GM18511 (cell line): Measurements from ENCODE around the gene SMIM34.
A peak's percentile ranks its signal among the peaks of the same experiment; 100 is the strongest.
"Not testable (repeated sequence)": the region's sequence is repeated elsewhere in the genome, so short reads cannot be mapped to it uniquely, and the experiment has no call there.

Source experiments
- ATAC-seq: cut with Tn5 transposase; IDR thresholded peaks from one replicate; pipeline ENCODE4 v1.9.1; 2021; ENCODE audit warnings: mild to moderate bottlenecking, moderate library complexity; ENCODE audit not compliant: unreplicated experiment

The SMIM34 gene, protein sequence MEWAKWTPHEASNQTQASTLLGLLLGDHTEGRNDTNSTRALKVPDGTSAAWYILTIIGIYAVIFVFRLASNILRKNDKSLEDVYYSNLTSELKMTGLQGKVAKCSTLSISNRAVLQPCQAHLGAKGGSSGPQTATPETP

DNA sequence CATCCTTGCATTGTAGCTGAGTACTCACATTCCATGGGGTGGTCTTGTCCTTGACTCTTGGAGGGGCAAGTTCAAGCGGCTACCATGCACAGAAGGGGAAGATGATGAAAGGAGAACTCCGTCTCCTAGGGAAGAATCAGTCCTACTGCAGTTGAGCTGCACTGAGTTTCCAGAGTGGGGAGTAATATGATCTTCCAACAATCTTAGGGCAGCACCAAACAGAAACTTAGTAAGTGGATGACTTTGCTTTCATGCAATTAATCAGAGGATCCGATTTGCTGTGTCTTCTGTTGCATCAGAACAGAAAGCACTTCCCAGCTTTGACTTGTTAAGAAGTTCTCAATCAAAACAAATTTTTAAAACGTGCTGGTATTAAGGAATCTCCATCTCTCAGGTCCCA, at the start of gene SMIM34:
TSS of gene SMIM34 (minus strand) at position 147 of the 400 bp plus-strand sequence. CDS start at position 35, 112 bp downstream.
- not testable (repeated sequence) for ATAC-seq

DNA sequence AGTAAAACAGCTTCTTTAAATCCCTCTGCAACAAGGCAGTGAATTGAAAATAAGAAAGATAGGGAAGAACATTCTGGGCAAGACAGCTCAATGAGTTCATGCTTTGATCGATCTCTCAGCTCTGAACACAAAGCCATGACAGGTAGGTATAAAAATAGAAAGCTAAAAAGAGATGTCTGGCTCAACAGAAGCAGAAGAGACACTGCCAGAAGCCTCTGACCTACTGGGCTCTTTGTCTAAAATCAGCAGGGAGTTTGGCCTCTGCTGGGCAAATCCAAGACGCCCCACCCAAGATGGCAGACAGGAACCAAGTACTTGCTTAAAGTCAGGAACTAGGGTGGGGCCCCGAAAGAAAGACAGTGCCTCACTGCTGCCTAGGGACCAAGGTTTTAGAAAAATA, 43.6 kb upstream of the SMIM34 start:
- not testable (repeated sequence) for ATAC-seq

DNA sequence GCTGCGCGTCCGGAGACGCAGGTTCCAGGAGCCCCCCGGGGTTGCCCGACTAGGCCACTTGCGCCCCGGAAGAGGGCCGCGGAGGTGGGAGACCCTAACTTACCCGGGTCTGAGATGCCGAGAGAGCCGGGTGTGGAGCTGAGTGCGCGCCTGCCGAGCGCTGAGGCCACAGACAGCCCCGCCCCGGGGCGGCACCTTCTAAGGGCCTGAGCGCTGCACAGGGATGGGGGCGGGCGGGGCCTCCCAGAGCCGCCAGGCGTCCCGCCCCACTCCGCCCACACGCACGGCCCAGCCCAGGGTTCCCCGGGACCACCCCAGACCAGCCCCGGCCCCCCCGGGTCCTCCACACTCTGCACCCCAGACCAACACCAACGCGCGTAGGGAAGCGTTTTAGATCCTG, 35.7 kb upstream of the SMIM34 start:
- ATAC-seq: not testable (repeated sequence)

DNA sequence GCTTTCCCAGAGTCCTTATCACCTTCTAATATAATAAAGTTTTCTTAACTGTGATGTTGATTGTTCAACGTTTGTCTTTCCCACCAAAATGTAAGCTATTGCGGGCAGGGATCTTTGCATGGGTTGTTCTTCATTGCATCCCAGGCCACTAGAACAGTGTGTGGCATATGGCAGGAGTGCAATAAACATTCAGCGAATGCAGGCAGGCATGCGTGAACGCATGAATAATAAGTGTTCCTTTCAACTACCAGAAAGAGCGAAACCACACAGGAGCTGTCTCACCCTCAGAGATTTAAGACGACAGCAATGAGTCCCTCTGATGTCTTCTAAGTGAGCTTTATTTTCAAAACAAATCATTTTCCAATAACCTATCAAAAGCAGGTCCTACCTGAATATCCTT, 34.5 kb upstream of the SMIM34 start:
- ATAC-seq: not testable (repeated sequence)

DNA sequence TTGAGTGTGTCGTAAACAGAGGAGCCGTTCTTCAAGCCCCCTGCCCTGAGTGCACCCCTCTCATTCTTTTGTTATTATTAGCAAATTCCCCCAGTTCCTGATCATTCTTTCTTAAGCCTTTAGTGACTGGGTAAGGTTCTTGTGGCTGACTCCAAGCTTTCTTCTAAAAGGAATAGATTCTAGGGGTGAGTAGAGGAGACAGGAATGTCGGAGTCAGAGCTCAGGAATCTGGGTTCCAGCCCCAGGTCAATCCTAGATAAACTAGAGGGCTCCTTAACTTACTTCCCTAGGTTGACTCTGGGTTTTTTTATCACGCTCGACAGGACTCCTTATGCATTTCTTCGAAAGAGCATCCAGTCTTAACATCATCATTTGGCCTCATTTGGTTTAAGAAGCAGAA, 32.4 kb upstream of the SMIM34 start:
- not testable (repeated sequence) for ATAC-seq

DNA sequence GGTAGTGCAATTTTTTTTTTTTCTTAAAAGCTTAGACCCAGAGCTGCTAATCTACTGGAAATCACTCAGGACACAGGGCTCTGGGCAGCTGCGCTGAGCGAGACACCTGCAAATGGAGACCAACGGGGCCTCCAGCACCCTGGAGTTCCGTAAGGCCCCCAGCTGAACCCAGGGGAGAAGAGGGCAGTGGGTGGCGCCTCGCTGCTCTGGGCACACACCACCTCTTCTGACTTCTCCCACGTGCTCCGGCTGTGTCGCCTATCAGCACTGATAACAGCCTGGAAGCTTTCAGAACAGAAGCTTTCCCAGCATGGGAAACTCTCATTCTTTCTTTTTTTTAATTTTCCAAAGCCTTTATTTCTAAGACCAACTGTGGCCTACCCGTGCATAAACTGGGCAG, 31.9 kb upstream of the SMIM34 start:
- not testable (repeated sequence) for ATAC-seq

DNA sequence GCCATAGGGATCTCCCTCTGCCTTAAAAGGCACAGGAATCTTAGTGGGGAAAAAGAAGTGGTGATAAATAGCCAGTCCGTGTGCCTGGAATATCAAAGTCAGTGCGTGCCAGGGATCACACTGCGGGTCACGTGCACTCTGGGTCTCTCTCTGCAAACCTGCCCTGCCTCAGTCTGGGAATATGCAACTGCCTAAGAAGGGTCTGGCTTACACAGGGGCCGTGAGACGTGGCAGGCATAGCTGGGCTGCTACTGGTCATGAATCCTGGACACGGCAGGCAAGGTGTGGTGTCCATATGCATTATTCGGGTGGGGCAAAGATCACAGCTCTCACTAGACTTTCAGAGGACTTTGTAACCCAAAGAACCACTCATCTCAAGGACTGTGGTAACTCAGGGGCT, 23.3 kb upstream of the SMIM34 start:
- not testable (repeated sequence) for ATAC-seq

DNA sequence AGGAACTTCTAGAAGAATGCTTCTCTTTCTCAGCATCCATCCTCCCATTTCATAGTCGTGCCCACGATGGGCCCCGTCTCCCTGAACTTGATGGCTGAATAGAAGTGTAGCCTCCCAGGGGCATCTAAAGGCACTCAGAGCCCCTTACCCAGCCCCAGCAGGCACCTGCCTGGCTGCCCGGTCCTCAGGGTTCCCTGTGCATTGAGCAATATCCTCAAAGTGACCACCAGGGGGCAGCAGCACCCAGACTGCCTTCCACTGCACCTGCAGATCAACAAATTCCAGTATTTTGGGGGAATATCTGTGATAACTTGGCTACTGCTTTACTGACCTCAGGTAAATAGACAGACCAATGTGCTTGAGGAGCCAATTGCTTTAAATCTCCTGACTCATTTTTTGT, 19.7 kb upstream of the SMIM34 start:
- not testable (repeated sequence) for ATAC-seq

DNA sequence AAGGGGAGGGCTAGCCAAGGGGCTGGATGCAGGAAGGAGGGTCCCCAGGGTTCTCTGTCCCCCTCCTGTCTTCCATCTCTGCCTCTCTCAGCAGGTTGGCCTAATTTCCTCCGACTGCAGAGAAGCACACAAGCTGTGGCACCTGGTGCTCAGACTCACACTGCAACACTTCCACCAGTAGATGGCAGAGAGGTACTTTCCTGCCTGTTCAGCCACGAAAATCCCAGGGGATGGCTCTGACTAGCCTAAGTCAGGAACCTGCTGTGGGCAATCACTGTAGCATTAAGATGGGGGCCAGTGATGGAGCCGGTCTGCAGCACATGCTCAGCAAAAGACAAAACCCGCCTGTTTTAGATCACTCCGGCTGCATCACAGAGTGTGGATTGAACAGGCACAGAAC, 6.0 kb upstream of the SMIM34 start:
- ATAC-seq: not testable (repeated sequence)

DNA sequence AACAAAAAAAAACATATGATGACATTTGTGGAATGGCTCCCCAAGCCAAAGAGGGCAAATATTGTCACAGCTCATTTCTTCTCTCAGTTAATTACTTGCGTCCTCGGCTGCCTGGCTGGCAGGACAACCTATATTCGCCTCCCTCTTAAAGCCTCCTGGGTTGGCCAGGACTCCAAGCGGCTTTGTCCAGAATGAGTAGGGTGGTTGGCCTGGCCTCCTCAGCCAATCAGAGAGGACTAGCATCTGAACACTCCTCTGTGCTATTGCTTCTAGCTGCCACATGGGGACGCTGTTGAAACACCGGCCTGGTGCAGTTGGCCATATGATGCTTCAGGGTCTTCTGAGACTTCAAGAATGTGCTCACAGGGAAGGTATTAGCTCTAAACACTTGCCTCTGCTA, 4.7 kb upstream of the SMIM34 start:
- not testable (repeated sequence) for ATAC-seq

DNA sequence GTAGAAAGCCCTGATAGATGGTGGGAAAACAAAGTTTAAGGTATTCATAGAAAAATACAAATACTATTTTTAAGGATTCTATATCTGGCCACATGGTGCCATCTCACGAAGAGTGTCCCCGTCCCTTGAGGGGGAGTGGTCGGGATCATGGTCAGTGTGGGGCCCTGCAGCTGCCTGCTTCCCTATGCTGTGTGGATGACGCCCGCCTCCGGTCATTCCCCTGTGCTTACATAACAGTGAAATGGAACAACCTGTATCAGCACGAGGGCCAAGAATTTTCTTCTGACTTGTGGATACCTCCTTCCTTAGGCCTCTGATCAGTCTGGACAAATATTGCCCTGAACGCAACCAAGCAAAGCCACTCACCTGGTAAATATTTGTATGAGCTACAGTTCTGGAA, 3.6 kb upstream of the SMIM34 start:
- ATAC-seq: not testable (repeated sequence)

DNA sequence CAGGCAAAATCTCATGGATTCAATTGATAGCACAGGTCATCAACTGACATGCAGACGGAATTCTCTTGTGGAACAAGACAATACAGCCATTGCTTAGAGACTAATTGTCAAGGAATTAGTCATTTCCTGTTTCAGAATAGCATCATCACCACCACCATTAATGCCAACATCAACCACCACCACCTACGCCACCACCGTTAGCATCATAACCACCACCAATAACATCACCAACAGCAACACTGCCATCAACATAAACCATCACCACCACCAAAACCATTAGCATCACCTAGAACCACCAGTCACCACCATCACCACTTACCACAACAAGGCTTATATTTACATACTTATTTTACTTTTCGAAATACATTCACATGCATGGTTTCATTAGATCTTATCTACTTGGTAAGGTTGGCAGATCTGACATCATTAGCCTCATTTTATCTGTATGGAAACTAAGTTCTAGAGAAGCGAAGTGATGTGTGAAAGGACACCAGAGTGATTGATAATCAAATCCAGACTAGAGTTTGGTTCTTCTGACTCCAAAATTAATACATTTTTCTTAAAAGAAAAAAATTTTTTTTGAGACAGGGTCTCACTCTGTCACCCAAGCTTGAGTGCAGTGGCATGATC, 6.2 kb downstream of the SMIM34 start:
- not testable (repeated sequence) for ATAC-seq

DNA sequence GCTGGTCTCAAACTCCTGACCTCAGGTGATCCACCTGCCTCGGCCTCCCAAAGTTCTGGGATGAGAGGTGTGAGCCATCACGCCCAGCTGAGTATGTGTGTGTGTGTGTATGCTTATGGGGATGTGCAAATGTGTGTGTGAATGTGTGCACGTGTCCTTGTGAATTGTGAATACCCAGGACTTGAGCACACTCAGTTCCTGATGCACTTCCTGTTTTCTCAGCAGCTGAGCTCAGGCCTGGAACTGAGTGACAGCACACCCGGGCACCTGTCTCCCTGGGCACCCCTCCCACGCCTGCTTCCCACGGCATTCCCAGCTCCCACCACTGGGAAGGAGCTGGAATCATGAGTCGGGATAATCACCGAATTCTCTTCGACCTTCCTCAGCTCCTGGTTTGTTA, 16.5 kb downstream of the SMIM34 start:
- not testable (repeated sequence) for ATAC-seq

DNA sequence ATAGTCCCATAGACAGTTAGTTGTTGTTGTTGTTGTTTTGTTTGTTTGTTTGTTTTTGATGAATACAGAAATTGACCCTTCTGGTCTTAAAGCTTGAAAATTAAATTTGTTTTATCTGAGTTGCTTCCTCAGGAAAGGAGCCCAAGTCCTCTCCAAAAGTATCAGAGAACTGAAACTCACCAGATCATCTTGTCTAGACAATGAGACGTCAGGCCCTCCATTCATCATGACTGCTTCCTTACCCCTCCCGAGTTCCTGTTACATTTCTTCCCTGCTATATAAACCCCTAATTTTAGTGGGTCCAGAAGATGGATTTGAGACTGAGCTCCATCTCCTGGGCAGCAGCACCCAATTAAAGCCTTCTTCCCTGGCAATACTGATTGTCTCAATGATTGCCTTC, 17.1 kb downstream of the SMIM34 start:
- not testable (repeated sequence) for ATAC-seq

DNA sequence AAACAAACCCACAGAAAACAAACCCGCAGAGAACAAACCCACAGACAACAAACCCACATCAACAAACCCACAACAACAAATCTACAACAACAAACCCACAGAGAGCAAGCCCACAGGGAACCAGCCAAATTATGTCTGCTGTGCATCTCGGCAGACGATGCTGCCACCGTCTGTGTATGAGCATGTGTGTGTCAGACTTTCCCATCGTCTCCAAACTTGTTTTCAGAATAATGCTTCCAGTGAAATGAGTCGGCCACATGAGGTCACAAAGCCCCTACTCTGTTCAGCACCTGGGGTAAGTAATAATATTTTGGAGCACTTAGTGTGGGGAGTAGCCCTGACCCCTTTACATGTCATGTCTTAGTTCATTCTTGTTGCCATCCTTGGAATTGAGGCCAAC, 17.6 kb downstream of the SMIM34 start:
- not testable (repeated sequence) for ATAC-seq

DNA sequence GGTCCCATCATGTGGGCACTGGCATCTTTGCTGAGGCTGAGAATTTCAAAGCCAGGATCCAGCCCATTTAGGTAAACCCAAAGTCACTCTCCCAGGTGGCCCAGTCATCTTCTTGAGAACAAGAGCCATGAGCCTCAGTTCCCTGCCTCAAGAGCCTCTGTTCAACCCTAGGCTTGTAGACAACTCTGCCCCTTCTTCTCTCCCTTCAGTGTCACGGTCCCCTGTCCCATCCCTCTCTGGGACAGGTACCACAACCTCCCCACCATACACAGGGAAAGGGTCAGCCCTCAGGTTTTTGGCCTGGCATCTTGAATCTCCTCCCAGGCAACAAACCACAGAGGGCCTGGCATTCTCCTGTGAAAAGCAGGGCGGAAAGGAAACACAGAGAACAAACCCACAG, 18.1 kb downstream of the SMIM34 start:
- ATAC-seq: not testable (repeated sequence)

DNA sequence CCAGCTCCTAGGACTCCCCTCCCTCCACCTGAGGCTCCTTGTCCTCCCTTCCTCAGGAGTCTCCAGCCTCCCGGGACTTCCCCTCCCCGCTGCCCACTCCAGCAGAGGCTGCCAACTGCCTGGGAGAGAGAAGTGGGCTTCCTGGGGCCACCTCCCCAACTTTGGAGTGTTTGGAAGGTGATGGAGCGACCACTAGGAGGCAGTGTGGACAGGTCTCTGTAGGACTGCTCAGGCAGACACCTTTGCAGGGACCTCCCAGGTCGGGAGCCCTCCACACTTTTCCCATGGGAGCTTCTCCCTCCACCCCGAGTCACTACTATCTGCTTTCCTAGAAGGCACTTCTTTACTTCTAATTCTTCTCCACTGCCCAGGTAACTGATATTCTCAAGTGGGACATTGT, 19.0 kb downstream of the SMIM34 start:
- not testable (repeated sequence) for ATAC-seq

DNA sequence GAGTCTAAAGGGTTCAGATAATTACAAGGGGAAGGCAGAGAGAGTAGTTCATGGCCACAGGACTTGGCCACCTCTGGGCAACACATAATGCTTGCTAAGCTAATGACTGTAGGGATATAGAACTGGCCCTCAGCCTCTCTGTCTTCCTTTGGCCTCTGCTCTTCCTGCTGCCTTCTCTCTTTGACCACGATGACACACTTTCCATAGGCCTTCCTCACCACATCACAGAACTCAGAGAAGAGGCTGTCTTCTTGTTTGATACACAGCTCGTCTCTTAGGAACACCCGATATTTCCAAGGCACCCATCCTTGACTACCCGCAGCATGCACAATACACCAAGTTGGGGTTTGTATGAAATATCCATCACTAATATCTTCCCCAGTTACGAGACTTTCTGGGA, 23.2 kb downstream of the SMIM34 start:
- not testable (repeated sequence) for ATAC-seq

DNA sequence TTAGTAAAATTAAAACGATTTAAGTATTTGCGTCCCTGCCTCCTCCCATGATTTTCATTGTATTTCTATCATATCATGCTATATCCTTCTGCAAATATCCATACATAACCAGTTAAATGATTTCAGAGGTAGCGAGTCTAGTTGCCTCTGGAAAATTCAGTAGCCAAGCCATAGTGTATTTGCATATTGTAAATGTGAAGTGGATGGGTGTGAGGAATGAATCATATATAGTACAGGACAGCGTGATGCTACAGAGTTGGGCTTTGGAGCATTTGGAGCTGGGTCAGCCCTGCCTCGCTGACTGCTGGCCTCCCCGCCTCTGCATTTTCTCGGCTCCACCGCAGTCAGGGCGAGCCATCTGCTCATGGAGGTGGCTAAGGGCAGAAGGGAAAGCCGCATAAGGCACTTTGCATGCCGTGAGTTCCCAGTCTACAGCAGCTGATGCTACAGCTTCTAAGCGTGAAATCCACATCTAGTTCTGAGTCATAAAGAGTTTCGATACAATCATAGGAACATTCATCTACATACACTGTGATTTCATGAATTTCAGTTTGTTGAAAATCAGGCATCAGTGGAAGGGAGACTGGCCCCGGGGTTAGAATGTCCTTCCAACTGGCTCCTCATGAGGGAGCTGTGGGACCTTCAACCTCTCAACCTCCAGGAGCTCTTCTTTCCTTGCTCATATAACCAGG, 39.9 kb downstream of the SMIM34 start:
- ATAC-seq: peak; percentile 83

DNA sequence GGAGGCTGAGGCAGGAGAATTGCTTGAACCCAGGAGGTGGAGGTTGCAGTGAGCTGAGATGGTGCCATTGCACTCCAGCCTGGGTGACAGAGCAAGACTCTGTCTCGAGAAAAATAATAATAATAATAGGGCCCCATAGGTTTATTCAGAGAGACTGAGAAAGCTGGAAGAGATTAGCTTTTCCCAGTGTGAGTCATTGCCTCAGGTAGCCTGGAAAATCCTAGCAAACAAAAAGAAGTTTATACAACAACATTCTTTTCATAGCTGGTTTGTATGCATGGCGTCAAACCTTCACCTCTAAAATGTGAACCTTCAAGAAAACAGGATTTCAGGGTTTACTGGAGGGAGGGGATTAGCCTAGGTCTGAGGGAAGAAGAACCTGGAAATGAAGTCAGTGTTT, 40.6 kb downstream of the SMIM34 start:
- not testable (repeated sequence) for ATAC-seq

DNA sequence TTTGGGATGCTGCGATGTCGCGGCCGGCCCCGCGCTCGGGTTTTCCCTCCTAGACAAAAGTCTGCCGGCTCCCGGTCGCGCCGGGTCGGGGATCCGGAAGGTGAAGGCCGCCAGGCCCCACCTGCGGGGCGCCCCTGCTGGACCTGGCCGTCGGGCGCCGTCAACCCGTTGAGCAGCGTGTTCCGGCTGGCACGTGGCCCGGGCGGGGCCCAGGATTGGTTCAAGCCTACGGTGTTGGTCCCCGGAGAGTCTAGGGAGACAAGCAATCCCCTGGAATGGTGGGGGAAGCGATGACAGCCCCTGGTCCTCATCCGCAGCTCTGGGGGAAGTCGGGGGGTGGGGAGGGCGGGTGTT, 48.2 kb downstream of the SMIM34 start:
- ATAC-seq: peak; percentile 82

DNA sequence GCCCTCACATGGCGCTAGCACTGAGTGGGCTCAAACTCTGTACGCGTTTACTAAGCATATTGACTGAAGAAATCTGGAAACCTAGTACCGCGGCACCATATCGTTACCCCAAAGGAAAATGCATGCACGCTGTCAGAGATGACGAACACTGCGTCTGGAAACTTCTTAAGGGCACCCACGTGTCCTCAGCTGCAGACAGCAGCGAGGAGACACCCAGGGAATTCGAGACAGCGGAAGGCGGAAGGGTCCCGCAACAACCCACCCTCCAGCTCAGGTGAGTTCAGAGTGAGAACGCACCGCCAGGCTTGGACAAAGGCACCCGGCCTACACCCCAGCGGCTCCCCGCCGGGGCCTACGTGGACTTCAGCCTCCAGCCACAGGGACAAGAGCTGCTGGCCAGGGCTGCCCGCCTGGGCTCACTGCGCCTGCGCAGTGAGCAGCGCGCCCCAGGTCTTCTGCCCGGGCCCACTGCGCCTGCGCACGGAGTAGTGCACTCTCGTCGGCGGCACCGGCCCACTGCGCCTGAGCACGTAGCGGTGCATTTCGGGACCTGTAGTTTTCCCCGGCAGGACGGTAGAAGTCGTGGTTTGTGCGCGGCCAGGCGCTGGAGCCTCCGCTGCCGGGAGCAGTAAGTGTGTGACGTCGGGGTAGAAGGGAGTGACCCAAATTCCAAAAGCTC, 48.7 kb downstream of the SMIM34 start, which contains the start of gene SMIM11:
TSS of gene SMIM11 (plus strand) at position 568 of the 679 bp plus-strand sequence. CDS start 3,998 bp downstream, outside the sequence.
- ATAC-seq: peak; percentile 95
